K562 (cell line): ENCODE measurements around the gene FUT6. TPM values are rescaled to one million over a fixed set of nuclear protein-coding genes. Genes with fewer than 3 reads are reported as not detected.

Experiments
- ARID2 ChIP-seq: fragments of 450-650 bp; IDR thresholded peaks from 2 replicates; pipeline ENCODE4 v1.6.1; 2017; ENCODE audit warnings: antibody characterized with exemption, mild to moderate bottlenecking
- BDP1 ChIP-seq: IDR thresholded peaks from 3 replicates; pipeline ENCODE4 v1.6.1; 2011; ENCODE audit not compliant: insufficient read length, insufficient read depth
- BRD9 ChIP-seq: fragments of 450-650 bp; IDR thresholded peaks from 2 replicates; pipeline ENCODE4 v1.6.1; 2018; ENCODE audit warnings: low read depth; ENCODE audit not compliant: partially characterized antibody
- KDM2B ChIP-seq: fragments of 250-450 bp; sonication (Bioruptor Pico); IDR thresholded peaks from 2 replicates; pipeline ENCODE4 v1.8.0; 2021; ENCODE audit warnings: mild to moderate bottlenecking, moderate library complexity
- LARP7 ChIP-seq: fragments of 450-650 bp; IDR thresholded peaks from 2 replicates; pipeline ENCODE4 v1.6.1; 2016
- MTA3 ChIP-seq: fragments of 450-650 bp; formaldehyde crosslinking; IDR thresholded peaks from 2 replicates; pipeline ENCODE4 v1.6.1; 2017; ENCODE audit warnings: mild to moderate bottlenecking, borderline replicate concordance
- NR4A1 ChIP-seq, 2 experiments: fragments of 250-450 bp in 1 of 2; fragments of 450-650 bp in 1 of 2; sonication (Bioruptor Pico) in 1 of 2; IDR thresholded peaks; 2 replicates each; pipeline versions ENCODE4 v1.4.0 to v1.6.1; 2016 to 2020; ENCODE audit warnings: mild to moderate bottlenecking in 2 of 2, missing compliant biosample characterization in 1 of 2, missing genetic modification characterization in 1 of 2, moderate library complexity in 1 of 2
- TAF9B ChIP-seq: fragments of 450-650 bp; IDR thresholded peaks from 2 replicates; pipeline ENCODE4 v1.6.1; 2018; ENCODE audit warnings: mild to moderate bottlenecking; ENCODE audit not compliant: partially characterized antibody
- YBX1 ChIP-seq: fragments of 450-650 bp; IDR thresholded peaks from 2 replicates; pipeline ENCODE4 v1.7.1; 2016; ENCODE audit warnings: mild to moderate bottlenecking
- ZBTB1 ChIP-seq: sonication (generic); formaldehyde crosslinking; IDR thresholded peaks from 2 replicates; pipeline ENCODE4 v1.8.1; 2023; ENCODE audit warnings: missing genetic modification reagents, low read depth, mild to moderate bottlenecking, borderline replicate concordance
- ZNF140 ChIP-seq: fragments of 250-450 bp; sonication (Bioruptor Pico); IDR thresholded peaks from 2 replicates; pipeline ENCODE4 v1.8.0; 2021; ENCODE audit warnings: moderate library complexity, mild to moderate bottlenecking, inconsistent platforms
- ZNF699 ChIP-seq: fragments of 250-450 bp; sonication (Bioruptor Pico); IDR thresholded peaks from 2 replicates; pipeline ENCODE4 v1.8.0; 2021; ENCODE audit warnings: mild to moderate bottlenecking, moderate library complexity; ENCODE audit not compliant: insufficient replicate concordance
- ZNF717 ChIP-seq: fragments of 250-450 bp; sonication (Bioruptor Pico); IDR thresholded peaks from 2 replicates; pipeline ENCODE4 v1.5.0; 2021
- polyA plus RNA-seq, 8 experiments: library from polyadenylated mRNA; depleted of rRNA in 4 of 8; stranded (reverse) in 5 of 8; unstranded in 3 of 8; fragments of >200 nt; fragmentation: Nextera tagmentation in 2 of 8; fragmentation: Illumina TruSeq in 1 of 8; extraction: Ambion mirVana in 2 of 8; extraction: Trizol in 1 of 8; gene quantifications; 2 replicates each; pipeline versions ENCODE4 v1.2.1 to v1.2.3, GENCODE V29; 2011 to 2014; ENCODE audit warnings: inconsistent platforms in 1 of 8, missing spikeins in 1 of 8
- total RNA-seq, 7 experiments: library from RNA; depleted of rRNA in 6 of 7; stranded (reverse); fragments of >200 nt in 6 of 7; fragmentation: Illumina TruSeq in 2 of 7; extraction: Trizol in 2 of 7; gene quantifications; 2 replicates each; pipeline versions ENCODE4 v1.2.1 to v1.2.3, GENCODE V29; 2011 to 2021; ENCODE audit warnings: low replicate concordance in 1 of 7
- TF ChIP-seq, protein P1 (sequence below): fragments of 250-450 bp; sonication (Bioruptor Pico); IDR thresholded peaks from 2 replicates; pipeline ENCODE4 v1.4.0; 2020; ENCODE audit warnings: mild to moderate bottlenecking, moderate library complexity, borderline replicate concordance
- TF ChIP-seq, protein P2 (sequence below): sonication (generic); formaldehyde crosslinking; IDR thresholded peaks from 2 replicates; pipeline ENCODE4 v1.8.1; 2023; ENCODE audit warnings: mild to moderate bottlenecking, missing genetic modification reagents
- TF ChIP-seq, protein P3 (sequence below), 2 experiments: fragments of 150-350 bp in 1 of 2; IDR thresholded peaks; 2 replicates each; pipeline ENCODE4 v1.6.1; 2012 to 2016; ENCODE audit warnings: low read depth in 2 of 2, low read length in 2 of 2, mild to moderate bottlenecking in 1 of 2, moderate library complexity in 1 of 2
- TF ChIP-seq, protein P4 (sequence below): IDR thresholded peaks from 2 replicates; pipeline ENCODE4 v1.6.1; 2011; ENCODE audit not compliant: insufficient read length; ENCODE audit errors: extremely low read depth

The FUT6 gene
- total and polyA plus RNA-seq, 9 of the 15 experiments (the other 6 are each of a cell fraction or from before 2014, with no cell fraction given), result 0.04 TPM; not detected in 8

DNA sequence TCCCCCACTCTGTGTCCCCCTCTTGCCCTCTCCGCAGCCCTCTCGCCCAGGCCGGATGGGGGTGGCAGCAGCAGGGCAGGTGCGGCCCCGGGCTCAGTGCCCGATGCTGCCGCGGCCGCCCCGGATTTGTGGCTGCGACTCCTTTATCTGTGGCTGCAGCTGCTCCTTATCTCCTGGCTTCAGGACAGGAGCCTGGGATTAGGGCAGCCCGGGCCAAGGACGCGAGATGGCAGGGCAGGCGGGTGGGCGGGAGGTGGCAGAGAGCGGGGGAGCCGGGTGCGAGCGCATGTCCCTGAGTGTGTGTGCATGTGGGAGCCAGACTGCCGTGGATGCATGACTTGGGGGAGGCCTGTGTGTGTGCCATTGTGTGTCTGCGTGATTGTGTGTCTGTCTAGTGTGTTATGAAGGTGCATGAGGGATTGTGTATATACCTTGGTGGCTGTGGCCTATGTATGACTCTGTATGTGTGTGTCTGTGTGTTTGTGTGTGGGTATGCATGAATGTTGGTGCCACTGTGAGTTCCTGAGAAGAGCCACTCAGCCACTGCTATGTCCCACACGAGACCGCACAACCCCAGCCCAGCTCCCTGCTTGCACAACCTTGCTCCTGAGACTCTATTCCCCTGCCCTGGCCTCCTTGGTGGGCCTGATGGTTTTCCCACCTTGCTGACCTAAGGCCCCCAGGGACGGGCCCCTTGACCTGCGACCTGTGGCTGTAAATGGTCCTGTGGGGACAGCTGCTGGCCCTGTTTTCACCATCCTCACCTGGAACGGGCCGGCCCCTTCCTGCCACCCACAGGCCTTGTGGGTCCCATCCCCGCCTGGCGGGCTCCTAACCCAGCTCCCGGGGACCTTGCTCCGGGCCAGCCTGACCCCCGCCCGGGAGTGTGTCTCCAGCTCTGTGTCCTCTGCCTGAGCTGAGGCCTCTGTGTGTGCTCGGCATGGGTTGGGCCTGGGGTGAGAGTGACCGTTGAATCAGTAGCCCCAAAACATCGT, 40.0 kb downstream of the FUT6 start (continued):
- TF ChIP-seq, protein P1, sequence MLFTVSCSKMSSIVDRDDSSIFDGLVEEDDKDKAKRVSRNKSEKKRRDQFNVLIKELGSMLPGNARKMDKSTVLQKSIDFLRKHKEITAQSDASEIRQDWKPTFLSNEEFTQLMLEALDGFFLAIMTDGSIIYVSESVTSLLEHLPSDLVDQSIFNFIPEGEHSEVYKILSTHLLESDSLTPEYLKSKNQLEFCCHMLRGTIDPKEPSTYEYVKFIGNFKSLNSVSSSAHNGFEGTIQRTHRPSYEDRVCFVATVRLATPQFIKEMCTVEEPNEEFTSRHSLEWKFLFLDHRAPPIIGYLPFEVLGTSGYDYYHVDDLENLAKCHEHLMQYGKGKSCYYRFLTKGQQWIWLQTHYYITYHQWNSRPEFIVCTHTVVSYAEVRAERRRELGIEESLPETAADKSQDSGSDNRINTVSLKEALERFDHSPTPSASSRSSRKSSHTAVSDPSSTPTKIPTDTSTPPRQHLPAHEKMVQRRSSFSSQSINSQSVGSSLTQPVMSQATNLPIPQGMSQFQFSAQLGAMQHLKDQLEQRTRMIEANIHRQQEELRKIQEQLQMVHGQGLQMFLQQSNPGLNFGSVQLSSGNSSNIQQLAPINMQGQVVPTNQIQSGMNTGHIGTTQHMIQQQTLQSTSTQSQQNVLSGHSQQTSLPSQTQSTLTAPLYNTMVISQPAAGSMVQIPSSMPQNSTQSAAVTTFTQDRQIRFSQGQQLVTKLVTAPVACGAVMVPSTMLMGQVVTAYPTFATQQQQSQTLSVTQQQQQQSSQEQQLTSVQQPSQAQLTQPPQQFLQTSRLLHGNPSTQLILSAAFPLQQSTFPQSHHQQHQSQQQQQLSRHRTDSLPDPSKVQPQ (CRISPR knock-in tag), result no peak
- peak; percentile 95 for TF ChIP-seq MTA3
- no peak for TF ChIP-seq BRD9
- TF ChIP-seq BDP1, result no peak
- TF ChIP-seq TAF9B, result no peak
- TF ChIP-seq ZNF717 (CRISPR knock-in tag), result no peak
- TF ChIP-seq, protein P2, sequence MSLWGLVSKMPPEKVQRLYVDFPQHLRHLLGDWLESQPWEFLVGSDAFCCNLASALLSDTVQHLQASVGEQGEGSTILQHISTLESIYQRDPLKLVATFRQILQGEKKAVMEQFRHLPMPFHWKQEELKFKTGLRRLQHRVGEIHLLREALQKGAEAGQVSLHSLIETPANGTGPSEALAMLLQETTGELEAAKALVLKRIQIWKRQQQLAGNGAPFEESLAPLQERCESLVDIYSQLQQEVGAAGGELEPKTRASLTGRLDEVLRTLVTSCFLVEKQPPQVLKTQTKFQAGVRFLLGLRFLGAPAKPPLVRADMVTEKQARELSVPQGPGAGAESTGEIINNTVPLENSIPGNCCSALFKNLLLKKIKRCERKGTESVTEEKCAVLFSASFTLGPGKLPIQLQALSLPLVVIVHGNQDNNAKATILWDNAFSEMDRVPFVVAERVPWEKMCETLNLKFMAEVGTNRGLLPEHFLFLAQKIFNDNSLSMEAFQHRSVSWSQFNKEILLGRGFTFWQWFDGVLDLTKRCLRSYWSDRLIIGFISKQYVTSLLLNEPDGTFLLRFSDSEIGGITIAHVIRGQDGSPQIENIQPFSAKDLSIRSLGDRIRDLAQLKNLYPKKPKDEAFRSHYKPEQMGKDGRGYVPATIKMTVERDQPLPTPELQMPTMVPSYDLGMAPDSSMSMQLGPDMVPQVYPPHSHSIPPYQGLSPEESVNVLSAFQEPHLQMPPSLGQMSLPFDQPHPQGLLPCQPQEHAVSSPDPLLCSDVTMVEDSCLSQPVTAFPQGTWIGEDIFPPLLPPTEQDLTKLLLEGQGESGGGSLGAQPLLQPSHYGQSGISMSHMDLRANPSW, result 0 out of 2 replicates have a peak, but pooled peaks have one; percentile 30
- no peak for TF ChIP-seq YBX1
- TF ChIP-seq ZBTB1, result no peak; the same call in 1 of the 2 replicates
- TF ChIP-seq ZNF140 (CRISPR knock-in tag), result no peak
- TF ChIP-seq, protein P3, sequence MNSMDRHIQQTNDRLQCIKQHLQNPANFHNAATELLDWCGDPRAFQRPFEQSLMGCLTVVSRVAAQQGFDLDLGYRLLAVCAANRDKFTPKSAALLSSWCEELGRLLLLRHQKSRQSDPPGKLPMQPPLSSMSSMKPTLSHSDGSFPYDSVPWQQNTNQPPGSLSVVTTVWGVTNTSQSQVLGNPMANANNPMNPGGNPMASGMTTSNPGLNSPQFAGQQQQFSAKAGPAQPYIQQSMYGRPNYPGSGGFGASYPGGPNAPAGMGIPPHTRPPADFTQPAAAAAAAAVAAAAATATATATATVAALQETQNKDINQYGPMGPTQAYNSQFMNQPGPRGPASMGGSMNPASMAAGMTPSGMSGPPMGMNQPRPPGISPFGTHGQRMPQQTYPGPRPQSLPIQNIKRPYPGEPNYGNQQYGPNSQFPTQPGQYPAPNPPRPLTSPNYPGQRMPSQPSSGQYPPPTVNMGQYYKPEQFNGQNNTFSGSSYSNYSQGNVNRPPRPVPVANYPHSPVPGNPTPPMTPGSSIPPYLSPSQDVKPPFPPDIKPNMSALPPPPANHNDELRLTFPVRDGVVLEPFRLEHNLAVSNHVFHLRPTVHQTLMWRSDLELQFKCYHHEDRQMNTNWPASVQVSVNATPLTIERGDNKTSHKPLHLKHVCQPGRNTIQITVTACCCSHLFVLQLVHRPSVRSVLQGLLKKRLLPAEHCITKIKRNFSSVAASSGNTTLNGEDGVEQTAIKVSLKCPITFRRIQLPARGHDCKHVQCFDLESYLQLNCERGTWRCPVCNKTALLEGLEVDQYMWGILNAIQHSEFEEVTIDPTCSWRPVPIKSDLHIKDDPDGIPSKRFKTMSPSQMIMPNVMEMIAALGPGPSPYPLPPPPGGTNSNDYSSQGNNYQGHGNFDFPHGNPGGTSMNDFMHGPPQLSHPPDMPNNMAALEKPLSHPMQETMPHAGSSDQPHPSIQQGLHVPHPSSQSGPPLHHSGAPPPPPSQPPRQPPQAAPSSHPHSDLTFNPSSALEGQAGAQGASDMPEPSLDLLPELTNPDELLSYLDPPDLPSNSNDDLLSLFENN (IDR thresholded peaks at IDR 0.05; ENCODE audit: low read depth in 2 of 2, low read length in 2 of 2), result peak in 1 of 2 experiments; percentile 95; a peak in 2 of 4 replicates
- no peak for TF ChIP-seq ARID2
- TF ChIP-seq NR4A1 (CRISPR knock-in tag; IDR thresholded peaks at IDR 0.05), result peak; percentile 80; the same call in 1 of the 2 replicates
- peak; percentile 77 for TF ChIP-seq NR4A1 (tag; IDR thresholded peaks at IDR 0.05)
- no peak for TF ChIP-seq ZNF699
- peak; percentile 78; the same call in 1 of the 2 replicates for TF ChIP-seq KDM2B (CRISPR knock-in tag)
- TF ChIP-seq, protein P4, sequence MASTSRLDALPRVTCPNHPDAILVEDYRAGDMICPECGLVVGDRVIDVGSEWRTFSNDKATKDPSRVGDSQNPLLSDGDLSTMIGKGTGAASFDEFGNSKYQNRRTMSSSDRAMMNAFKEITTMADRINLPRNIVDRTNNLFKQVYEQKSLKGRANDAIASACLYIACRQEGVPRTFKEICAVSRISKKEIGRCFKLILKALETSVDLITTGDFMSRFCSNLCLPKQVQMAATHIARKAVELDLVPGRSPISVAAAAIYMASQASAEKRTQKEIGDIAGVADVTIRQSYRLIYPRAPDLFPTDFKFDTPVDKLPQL, result no peak
- TF ChIP-seq LARP7, result no peak
